Activated T-cell treated with anti-CD3 and anti-CD28 coated beads, Interleukin-2, amount 50 U/mL, for 4 hours (primary cell): Measurements from ENCODE around the gene MYLK3. TPM values are rescaled to one million over a fixed set of nuclear protein-coding genes. Genes with fewer than 3 reads are reported as not detected.
"Not testable (repeated sequence)": the region's sequence is repeated elsewhere in the genome, so short reads cannot be mapped to it uniquely, and the experiment has no call there.

ENCODE experiments used
- ATAC-seq, 2 donors: fragments of 200-7000 bp; cut with Tn5 transposase; one replicate each; pipeline ENCODE4 v1.10.0; 2021
- DNase-seq: peaks from one replicate; pipeline ENCODE4 v3.0.0-alpha.2; 2020
- H3K27me3 Mint-ChIP-seq: one replicate; pipeline ENCODE4 v1.8.0; 2021; ENCODE audit warnings: low read depth, mixed read lengths
- H3K36me3 Mint-ChIP-seq: one replicate; pipeline ENCODE4 v1.8.0; 2022; ENCODE audit warnings: mixed read lengths; ENCODE audit not compliant: insufficient read depth
- H3K4me1 Mint-ChIP-seq: one replicate; pipeline ENCODE4 v1.8.0; 2021; ENCODE audit warnings: low read depth, mixed read lengths
- H3K4me3 Mint-ChIP-seq: one replicate; pipeline ENCODE4 v1.8.0; 2021; ENCODE audit warnings: mild to moderate bottlenecking, moderate library complexity, mixed read lengths
- H3K9me3 Mint-ChIP-seq: one replicate; pipeline ENCODE4 v1.8.0; 2021; ENCODE audit warnings: mixed read lengths
- total RNA-seq, 3 donors: library from RNA; stranded (reverse); gene quantifications; one replicate each; pipeline ENCODE4 v1.2.1, GENCODE V29; 2021

Gene MYLK3
- total RNA-seq = under 1 TPM; 0.19 to 0.90 (median 0.23) TPM

GRCh38 chr16:46747777-46748651, at the start of gene MYLK3:
MYLK3 (minus strand) TSS chr16:46748344; CDS start chr16:46748193, 151 bp downstream.
- H3K36me3 Mint-ChIP-seq = no peaks in the 10 kb centered on the region
- ATAC-seq (no peak), DNase-seq (no peak)
- H3K4me3 Mint-ChIP-seq = no peak within 1 kb of the TSS
- no peaks in the 10 kb centered on the region for H3K9me3 Mint-ChIP-seq
- no peaks in the 10 kb centered on the region for H3K27me3 Mint-ChIP-seq
- peaks cover 5% of the 10 kb centered on the region for H3K4me1 Mint-ChIP-seq

DNA sequence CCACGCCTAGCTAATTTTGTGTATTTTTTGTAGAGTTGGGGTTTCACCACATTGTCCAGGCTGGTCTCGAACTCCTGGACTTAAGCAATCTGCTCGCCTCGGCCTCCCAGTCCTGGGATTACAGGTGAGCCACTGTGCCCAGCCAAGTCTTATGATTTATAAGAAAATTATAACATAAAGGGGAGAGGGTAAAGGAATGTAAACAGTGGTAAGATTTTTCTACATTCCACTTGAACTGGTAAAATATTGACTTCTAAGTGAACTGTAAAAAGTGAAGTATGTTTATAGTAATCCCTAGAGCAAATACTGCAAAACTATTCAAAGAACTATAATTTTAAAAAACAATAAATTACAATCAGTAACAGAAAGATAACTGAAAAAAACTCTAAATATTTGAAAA, 49.4 kb upstream of the MYLK3 start:
- H3K9me3 Mint-ChIP-seq = peaks cover 22% of the 10 kb centered on the region
- H3K4me1 Mint-ChIP-seq = peaks cover 2% of the 10 kb centered on the region
- DNase-seq (no peak), ATAC-seq (no peak)
- H3K4me3 Mint-ChIP-seq = no peak overlapping the region
- no peaks in the 10 kb centered on the region for H3K27me3 Mint-ChIP-seq
- H3K36me3 Mint-ChIP-seq = peaks cover 29% of the 10 kb centered on the region

DNA sequence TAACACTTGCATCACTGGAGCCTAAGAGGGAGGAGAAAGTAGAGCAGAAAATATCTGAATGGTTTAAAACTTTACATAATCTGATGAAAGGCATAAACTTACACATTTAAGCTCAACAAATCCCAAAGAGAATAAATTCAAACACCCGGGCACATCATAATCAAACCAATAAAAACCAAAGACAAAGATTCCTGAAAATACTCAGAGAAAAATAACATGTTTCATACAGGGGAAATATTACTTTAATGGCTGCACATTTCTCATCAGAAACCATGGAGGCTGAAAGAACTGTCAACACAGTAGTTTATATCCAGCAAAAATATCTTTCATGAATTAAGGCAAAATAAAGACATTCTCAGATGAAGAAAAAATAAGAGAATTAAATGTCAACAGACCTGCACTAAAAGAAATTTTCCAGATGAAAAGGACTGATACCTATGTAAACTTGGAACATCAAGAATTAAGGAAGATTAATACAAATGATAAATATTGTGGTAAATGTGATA, 48.7 kb upstream of the MYLK3 start:
- Mint-ChIP-seq H3K27me3 (no peaks in the 10 kb centered on the region), H3K36me3 (peaks cover 28% of the 10 kb centered on the region), H3K4me1 (peaks cover 1% of the 10 kb centered on the region), H3K9me3 (peaks cover 22% of the 10 kb centered on the region), H3K4me3 (no peak overlapping the region)
- no peak for ATAC-seq
- no peak for DNase-seq

GRCh38 chr16:46793841-46794240, 45.7 kb upstream of the MYLK3 start:
- ATAC-seq (no peak), DNase-seq (no peak)
- H3K27me3 Mint-ChIP-seq = no peaks in the 10 kb centered on the region
- no peak overlapping the region for H3K4me3 Mint-ChIP-seq
- peaks cover 14% of the 10 kb centered on the region for H3K4me1 Mint-ChIP-seq
- peaks cover 26% of the 10 kb centered on the region for H3K36me3 Mint-ChIP-seq
- H3K9me3 Mint-ChIP-seq = peaks cover 22% of the 10 kb centered on the region

DNA sequence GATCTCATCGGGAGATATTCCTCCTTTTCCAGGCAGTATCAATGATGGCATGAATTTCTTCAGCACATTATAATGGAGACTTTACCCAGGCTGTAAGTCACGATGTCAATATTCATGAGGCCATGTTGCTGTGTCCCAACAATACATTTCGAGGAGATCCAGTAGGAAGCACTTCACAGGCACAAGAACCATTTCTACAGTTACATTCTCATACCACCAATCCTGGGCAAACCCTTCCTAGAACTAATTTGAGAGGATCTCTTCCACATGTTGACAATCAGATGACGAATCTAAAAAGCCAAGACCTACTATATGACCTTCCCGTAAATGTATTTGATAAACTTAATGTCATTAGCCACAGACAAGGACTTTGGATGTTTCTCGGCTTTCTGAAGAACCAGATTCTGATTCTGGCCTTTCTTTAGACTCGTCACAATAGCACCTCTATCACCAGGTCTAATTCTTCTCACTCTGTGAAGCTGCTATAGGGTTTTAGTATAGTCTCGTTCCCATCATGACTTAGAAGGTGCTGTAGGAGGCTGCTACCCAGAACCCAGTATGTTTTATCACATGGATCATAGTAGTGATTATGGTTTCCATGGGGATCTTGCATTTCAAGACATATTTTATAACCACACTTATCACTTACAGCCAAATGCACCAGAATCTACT, 42.6 kb upstream of the MYLK3 start:
- Mint-ChIP-seq H3K27me3 (no peaks in the 10 kb centered on the region), H3K4me1 (peaks cover 18% of the 10 kb centered on the region), H3K4me3 (peak overlapping the region; percentile 77), H3K36me3 (peaks cover 15% of the 10 kb centered on the region), H3K9me3 (peaks cover 26% of the 10 kb centered on the region)
- ATAC-seq (no peak), DNase-seq (no peak)

DNA sequence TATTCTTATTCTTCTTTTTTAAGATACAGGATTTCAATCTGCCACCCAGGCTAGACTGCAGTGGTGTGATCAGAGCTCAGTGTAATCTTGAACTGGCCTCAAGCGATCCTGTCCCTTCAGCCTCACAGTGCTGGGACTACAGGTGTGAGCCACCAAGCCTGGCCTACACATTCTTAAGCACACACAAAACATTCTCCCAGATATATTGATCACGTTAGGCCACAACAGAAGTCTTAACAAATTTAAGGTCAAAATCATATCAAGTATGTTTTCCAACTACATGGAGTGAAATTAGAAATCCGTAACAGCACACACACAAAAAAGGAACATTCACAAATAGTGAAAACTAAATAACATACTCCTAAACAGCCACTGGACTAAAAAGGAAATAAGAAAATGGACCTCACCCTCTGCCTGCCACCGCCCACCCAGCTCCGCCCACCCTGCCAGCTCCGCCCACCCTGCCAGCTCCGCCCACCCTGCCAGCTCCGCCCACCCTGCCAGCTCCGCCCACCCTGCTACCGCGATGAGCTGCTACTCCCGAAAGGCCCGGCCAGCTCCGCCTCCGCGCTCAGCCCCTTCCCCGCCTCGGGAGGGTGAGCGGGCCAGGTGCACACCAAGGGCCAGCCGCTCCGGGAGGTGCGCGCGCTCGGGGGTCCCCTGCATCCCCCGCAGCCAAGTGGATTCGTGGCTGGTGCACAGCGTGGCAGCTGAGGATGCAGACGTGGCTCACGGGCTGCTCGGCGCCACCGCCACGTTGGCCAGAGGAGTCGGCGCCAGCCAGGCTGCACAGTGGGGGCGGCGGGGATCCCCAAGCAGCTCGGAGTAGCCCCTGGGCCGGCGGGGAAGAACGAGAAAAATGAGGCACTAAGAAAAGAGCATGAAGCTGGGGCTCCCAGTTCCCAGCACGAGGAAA, 41.6 kb upstream of the MYLK3 start:
- peak; percentile 93 to 98 for ATAC-seq
- DNase-seq = peak; percentile 65
- Mint-ChIP-seq H3K4me1 (peaks cover 18% of the 10 kb centered on the region), H3K27me3 (no peaks in the 10 kb centered on the region), H3K9me3 (peaks cover 19% of the 10 kb centered on the region), H3K36me3 (peaks cover 6% of the 10 kb centered on the region), H3K4me3 (peak overlapping the region; percentile 77)

DNA sequence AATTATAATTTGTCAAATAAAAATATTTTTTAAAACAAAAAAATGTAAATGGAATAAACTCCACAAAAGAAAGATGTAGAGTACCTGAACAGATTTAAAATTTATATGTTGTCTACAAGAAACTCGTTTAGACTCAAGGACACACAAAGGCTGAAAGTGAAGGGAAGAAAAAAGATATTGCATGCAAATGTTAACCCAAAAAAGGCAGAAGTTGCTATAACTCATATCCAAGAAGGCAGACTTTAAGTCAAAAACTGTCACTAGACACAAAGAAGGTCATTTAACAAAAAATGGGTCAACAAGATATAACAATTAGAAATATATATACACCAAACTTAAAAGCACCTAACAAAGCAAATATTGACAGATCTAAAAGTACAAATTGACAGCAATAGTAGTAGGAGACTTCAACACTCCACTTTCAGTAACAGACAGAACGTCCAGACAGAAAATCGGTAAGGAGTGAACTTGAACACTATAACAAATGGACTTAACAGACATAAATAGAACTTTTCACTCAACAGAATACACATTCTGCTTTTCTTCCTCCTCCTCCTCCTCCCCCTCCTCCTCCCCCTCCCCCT, 40.8 kb upstream of the MYLK3 start:
- ATAC-seq (no peak), DNase-seq (no peak)
- Mint-ChIP-seq H3K4me1 (peaks cover 18% of the 10 kb centered on the region), H3K9me3 (peaks cover 14% of the 10 kb centered on the region), H3K27me3 (no peaks in the 10 kb centered on the region), H3K4me3 (peak overlapping the region; percentile 13), H3K36me3 (peaks cover 2% of the 10 kb centered on the region)

DNA sequence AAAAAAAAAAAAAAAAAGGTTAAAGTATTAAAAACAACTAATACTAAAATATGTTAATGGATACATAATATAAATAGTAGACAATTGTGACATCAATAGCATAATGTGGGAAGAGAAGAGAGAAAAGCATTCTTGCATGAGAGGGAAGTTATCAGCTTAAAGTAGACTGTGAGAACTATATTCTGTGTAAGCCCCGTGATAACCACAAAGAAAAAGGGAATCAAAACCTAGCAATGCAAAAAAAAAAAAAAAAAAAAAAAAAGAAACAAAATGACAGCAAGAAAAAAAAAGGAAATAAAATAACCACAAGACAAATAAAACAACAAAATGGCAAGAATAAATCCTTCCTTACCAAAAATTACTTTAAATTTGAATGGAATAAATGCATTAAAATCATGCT, 39.8 kb upstream of the MYLK3 start:
- no peaks in the 10 kb centered on the region for H3K27me3 Mint-ChIP-seq

GRCh38 chr16:46785076-46785845, 37.1 kb upstream of the MYLK3 start:
- Mint-ChIP-seq H3K9me3 (peaks cover 10% of the 10 kb centered on the region), H3K36me3 (no peaks in the 10 kb centered on the region), H3K4me1 (peaks cover 10% of the 10 kb centered on the region), H3K27me3 (no peaks in the 10 kb centered on the region), H3K4me3 (no peak overlapping the region)
- DNase-seq = no peak
- no peak for ATAC-seq

More for the DNA sequence above, 39.8 kb upstream of the MYLK3 start:
- peaks cover 18% of the 10 kb centered on the region for H3K4me1 Mint-ChIP-seq
- H3K9me3 Mint-ChIP-seq = peaks cover 10% of the 10 kb centered on the region
- H3K4me3 Mint-ChIP-seq = no peak overlapping the region
- no peak for ATAC-seq
- H3K36me3 Mint-ChIP-seq = no peaks in the 10 kb centered on the region
- DNase-seq = no peak

- H3K4me1 Mint-ChIP-seq, H3K9me3 Mint-ChIP-seq, H3K36me3 Mint-ChIP-seq, ATAC-seq, H3K4me3 Mint-ChIP-seq, DNase-seq, H3K27me3 Mint-ChIP-seq: not testable (repeated sequence)
These were observed 36.4 kb upstream of the MYLK3 start for GRCh38 chr16:46784569-46784968.

DNA sequence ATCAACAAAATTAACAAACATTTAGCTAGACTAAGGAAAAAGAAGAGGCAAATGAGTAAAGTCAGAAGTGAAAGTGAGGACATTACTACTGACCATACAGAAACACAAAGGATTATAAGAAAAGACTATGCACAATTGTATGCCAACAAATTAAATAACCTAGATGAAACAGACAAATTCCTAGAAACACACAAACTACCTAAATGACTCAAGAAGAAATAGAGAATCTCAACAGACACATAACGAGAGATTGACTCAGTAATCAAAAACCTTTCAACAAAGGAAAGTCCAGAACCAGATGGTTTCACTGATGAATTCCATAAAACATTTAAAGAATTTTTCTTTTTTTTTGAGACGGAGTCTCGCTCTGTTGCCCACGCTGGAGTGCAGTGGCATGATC, 35.7 kb upstream of the MYLK3 start:
- no peak for DNase-seq

GRCh38 chr16:46782320-46782719, 34.2 kb upstream of the MYLK3 start:
- no peak overlapping the region for H3K4me3 Mint-ChIP-seq
- no peaks in the 10 kb centered on the region for H3K4me1 Mint-ChIP-seq
- H3K36me3 Mint-ChIP-seq = no peaks in the 10 kb centered on the region
- DNase-seq (no peak), ATAC-seq (no peak)
- H3K9me3 Mint-ChIP-seq = peaks cover 10% of the 10 kb centered on the region
- H3K27me3 Mint-ChIP-seq = no peaks in the 10 kb centered on the region

More for the DNA sequence above, 35.7 kb upstream of the MYLK3 start:
- ATAC-seq = peak in 1 of 2 donors; percentile 21
- Mint-ChIP-seq H3K36me3 (no peaks in the 10 kb centered on the region), H3K9me3 (peaks cover 10% of the 10 kb centered on the region), H3K4me1 (peaks cover 4% of the 10 kb centered on the region), H3K4me3 (no peak overlapping the region), H3K27me3 (no peaks in the 10 kb centered on the region)

GRCh38 chr16:46777804-46778203, 29.7 kb upstream of the MYLK3 start:
- Mint-ChIP-seq H3K27me3 (no peaks in the 10 kb centered on the region), H3K4me3 (no peak overlapping the region), H3K36me3 (no peaks in the 10 kb centered on the region), H3K4me1 (no peaks in the 10 kb centered on the region), H3K9me3 (no peaks in the 10 kb centered on the region)
- DNase-seq = no peak
- ATAC-seq = no peak
